ENCODE data around the gene DYRK3. TPM values are rescaled to one million over a fixed set of nuclear protein-coding genes. Genes with fewer than 3 reads are reported as not detected.

The DYRK3 gene
- total and polyA plus RNA-seq, 2 of the 13 experiments (the other 11 are each of a cell fraction or from before 2014, with no cell fraction given) = 0.48 to 2.8 TPM

DNA sequence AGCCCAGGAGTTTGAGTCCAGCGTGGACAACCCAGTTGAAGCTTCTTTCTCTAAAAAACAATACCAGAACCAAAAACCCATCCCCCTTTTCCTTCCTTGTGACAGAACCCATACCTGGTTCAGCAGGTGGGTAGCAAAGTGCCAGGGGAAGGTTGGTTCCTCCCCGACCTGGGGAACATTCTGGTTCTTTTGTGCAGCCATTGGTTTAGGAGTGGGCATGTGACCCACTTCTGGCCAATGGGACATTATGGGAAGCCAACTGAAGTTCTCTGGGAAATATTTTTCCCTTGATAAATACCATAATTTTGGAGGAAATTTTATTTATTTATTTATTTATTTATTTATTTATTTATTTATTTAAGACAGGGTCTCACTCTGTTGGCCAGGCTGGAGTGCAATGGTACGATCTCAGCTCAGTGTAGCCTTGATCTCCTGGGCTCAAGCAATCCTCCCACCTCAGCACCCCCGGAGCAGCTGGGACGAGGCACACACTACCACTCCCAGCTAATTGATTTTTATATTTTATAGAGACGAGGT is 33.6 kb downstream of the DYRK3 start:
- no TSS peak for BruUV-seq (replicated peaks)
- CTCF ChIA-PET (ENCODE audit: low intra/inter-chr PET ratio, low total read pairs) = no interaction called here

More for the DNA sequence above, 33.6 kb downstream of the DYRK3 start:
- Histone ChIP-seq H2AFZ (ENCODE audit: low read length) (no peak overlapping the region), H3K27me3 (ENCODE audit: control insufficient read depth in 1 of 2, insufficient read depth in 2 of 2, low read length in 2 of 2) (peaks cover 2 to 45% of the 10 kb centered on the region in 2 experiments; a peak in 4 of 5 replicates), H3K4me2 (ENCODE audit: low read depth, low read length) (no peak overlapping the region), H3K9me3 (ENCODE audit: low read length) (no peaks in the 10 kb centered on the region), H3K9ac (ENCODE audit: insufficient read depth, low read depth, low read length) (no peak overlapping the region), H3K4me1 (ENCODE audit: insufficient read depth, low read length) (0 out of 2 replicates have a peak, but pooled peaks cover 16% of the 10 kb centered on the region), H3K79me2 (ENCODE audit: insufficient read depth, low read length) (no peaks in the 10 kb centered on the region), H3K4me3 (replicated peaks in 1 of 3; ENCODE audit: insufficient read depth in 1 of 3, low read depth in 2 of 3, low read length in 3 of 3) (no peak overlapping the region), H3K36me3 (replicated peaks in 1 of 2; ENCODE audit: control insufficient read depth in 1 of 2, insufficient read depth in 2 of 2, low read length in 2 of 2) (no peaks in the 10 kb centered on the region), H3K27ac (ENCODE audit: extremely low read length, insufficient read depth, low read length) (no peak overlapping the region), H4K20me1 (ENCODE audit: insufficient read depth, low read length) (no peaks in the 10 kb centered on the region)
- intact Hi-C loops (cut with micrococcal nuclease; ENCODE audit: unreplicated experiment) = no loop called here
- DNase-seq (ENCODE audit: low spot score) (no peak), FAIRE-seq (no peak), ATAC-seq (no peak)
- 47% methylated on average over 6 of the region's 6 CpGs for WGBS (ENCODE audit: low lambda C conversion rate)
- in situ Hi-C loops (cut with HindIII; ENCODE audit: extremely low pct_ligation_motif_present, low pct_unique_long_range_greater_than_20kb) = loop anchor here (5.0 kb wide), 1 partner anchor 37 kb away; no protein-coding TSS in a partner anchor
- TF ChIP-seq, protein P1, sequence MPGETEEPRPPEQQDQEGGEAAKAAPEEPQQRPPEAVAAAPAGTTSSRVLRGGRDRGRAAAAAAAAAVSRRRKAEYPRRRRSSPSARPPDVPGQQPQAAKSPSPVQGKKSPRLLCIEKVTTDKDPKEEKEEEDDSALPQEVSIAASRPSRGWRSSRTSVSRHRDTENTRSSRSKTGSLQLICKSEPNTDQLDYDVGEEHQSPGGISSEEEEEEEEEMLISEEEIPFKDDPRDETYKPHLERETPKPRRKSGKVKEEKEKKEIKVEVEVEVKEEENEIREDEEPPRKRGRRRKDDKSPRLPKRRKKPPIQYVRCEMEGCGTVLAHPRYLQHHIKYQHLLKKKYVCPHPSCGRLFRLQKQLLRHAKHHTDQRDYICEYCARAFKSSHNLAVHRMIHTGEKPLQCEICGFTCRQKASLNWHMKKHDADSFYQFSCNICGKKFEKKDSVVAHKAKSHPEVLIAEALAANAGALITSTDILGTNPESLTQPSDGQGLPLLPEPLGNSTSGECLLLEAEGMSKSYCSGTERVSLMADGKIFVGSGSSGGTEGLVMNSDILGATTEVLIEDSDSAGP (CRISPR knock-in tag; IDR thresholded peaks at IDR 0.05; ENCODE audit: borderline replicate concordance) = no peak
- TF ChIP-seq PRMT3 (CRISPR knock-in tag; IDR thresholded peaks at IDR 0.05; ENCODE audit: borderline replicate concordance, low read depth) (no peak), ZNF264 (CRISPR knock-in tag; IDR thresholded peaks at IDR 0.05) (no peak), ZNF562 (CRISPR knock-in tag; IDR thresholded peaks at IDR 0.05; ENCODE audit: borderline replicate concordance) (no peak)
- TF ChIP-seq, protein P2, sequence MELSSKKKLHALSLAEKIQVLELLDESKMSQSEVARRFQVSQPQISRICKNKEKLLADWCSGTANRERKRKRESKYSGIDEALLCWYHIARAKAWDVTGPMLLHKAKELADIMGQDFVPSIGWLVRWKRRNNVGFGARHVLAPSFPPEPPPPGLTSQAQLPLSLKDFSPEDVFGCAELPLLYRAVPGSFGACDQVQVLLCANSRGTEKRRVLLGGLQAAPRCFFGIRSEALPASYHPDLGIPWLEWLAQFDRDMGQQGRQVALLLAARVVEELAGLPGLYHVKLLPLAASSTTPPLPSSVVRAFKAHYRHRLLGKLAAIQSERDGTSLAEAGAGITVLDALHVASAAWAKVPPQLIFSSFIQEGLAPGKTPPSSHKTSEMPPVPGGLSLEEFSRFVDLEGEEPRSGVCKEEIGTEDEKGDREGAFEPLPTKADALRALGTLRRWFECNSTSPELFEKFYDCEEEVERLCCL (CRISPR knock-in tag; IDR thresholded peaks at IDR 0.05; ENCODE audit: borderline replicate concordance) = no peak
- TF ChIP-seq, protein P3, sequence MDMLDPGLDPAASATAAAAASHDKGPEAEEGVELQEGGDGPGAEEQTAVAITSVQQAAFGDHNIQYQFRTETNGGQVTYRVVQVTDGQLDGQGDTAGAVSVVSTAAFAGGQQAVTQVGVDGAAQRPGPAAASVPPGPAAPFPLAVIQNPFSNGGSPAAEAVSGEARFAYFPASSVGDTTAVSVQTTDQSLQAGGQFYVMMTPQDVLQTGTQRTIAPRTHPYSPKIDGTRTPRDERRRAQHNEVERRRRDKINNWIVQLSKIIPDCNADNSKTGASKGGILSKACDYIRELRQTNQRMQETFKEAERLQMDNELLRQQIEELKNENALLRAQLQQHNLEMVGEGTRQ (IDR thresholded peaks at IDR 0.05; ENCODE audit: low read depth, low read length) = no peak
- TF ChIP-seq, protein P3 (CRISPR knock-in tag; IDR thresholded peaks at IDR 0.05; ENCODE audit: borderline replicate concordance) = no peak
- POLR2A ChIA-PET = no interaction called here
